Suprapubic skin (tissue), 4 donors: Measurements from ENCODE around the gene MME. TPM values are rescaled to one million over a fixed set of nuclear protein-coding genes. Genes with fewer than 3 reads are reported as not detected.

Source experiments
- DNase-seq, 2 donors: peaks; one replicate each; pipeline ENCODE4 v3.0.0-alpha.2; 2019; ENCODE audit warnings: low spot score in 2 of 2
- H3K27ac ChIP-seq: fragments of 200-600 bp; sonication (generic); one replicate; pipeline ENCODE4 v1.5.1; 2019
- H3K27me3 ChIP-seq: fragments of 200-600 bp; sonication (generic); one replicate; pipeline ENCODE4 v1.5.1; 2019
- H3K36me3 ChIP-seq: fragments of 200-600 bp; sonication (generic); one replicate; pipeline ENCODE4 v1.5.1; 2019
- H3K4me1 ChIP-seq: fragments of 200-600 bp; sonication (generic); one replicate; pipeline ENCODE4 v1.5.1; 2019
- H3K4me3 ChIP-seq: fragments of 200-600 bp; sonication (generic); one replicate; pipeline ENCODE4 v1.5.1; 2019; ENCODE audit warnings: mild to moderate bottlenecking
- H3K9me3 ChIP-seq: fragments of 200-600 bp; sonication (generic); one replicate; pipeline ENCODE4 v1.5.1; 2019
- EP300 ChIP-seq: sonication (generic); formaldehyde crosslinking; IDR thresholded peaks from one replicate; pipeline ENCODE4 v1.6.1; 2017; ENCODE audit warnings: antibody characterized with exemption
- POLR2A ChIP-seq, 2 donors: fragments of 450-650 bp; IDR thresholded peaks; one replicate each; pipeline ENCODE4 v1.6.1; 2017; ENCODE audit warnings: antibody characterized with exemption in 2 of 2, mild to moderate bottlenecking in 2 of 2, moderate library complexity in 2 of 2
- POLR2AphosphoS5 ChIP-seq, 3 donors: sonication (generic); formaldehyde crosslinking; IDR thresholded peaks; one replicate each; pipeline ENCODE4 v1.6.1; 2017; ENCODE audit warnings: antibody characterized with exemption in 3 of 3
- WGBS: methylation state at CpG from one replicate; pipeline ENCODE4 v1.1.5; 2018; 5-methylcytosine and 5-hydroxymethylcytosine counted together
- total RNA-seq, 4 donors: library from RNA; depleted of rRNA; stranded (reverse); fragments of >200 nt; gene quantifications; one replicate each; pipeline ENCODE4 v1.1.0, GENCODE V29; 2016
- TF ChIP-seq, protein P1 (sequence below), 2 donors: fragments of 200-600 bp in 1 of 2; fragments of 450-650 bp in 1 of 2; sonication (generic) in 1 of 2; IDR thresholded peaks; one replicate each; pipeline ENCODE4 v1.5.1; 2016 to 2019; ENCODE audit warnings: antibody characterized with exemption in 2 of 2, mild to moderate bottlenecking in 1 of 2, moderate library complexity in 1 of 2

The MME gene
- total RNA-seq, 4 donors from 2014 or later, result 1.9 to 8.2 (median 6.4) TPM

DNA sequence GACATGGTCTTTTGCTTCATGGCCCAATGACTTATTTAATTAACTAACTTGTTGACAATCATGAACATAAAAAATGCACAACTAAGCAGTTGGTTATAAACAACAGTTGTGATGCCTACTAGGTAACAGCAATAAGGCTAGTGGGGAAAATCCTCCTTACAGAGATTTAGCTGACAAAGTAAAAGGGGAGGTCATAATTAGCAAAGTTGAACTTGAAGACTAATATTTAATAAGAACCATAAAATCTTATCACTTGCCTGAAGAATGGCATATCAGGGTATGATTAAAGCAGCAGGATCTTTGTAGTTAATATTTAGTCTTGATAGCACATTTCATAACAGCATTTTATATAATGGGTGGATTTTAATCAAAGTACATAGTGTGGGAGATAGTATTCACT, 84.2 kb downstream of the MME start:
- H3K27ac ChIP-seq, result no peak overlapping the region
- H3K4me3 ChIP-seq, result no peak overlapping the region
- no peaks in the 10 kb centered on the region for H3K27me3 ChIP-seq
- no peak for DNase-seq
- H3K9me3 ChIP-seq, result no peaks in the 10 kb centered on the region
- TF ChIP-seq POLR2A (IDR thresholded peaks at IDR 0.05) (no peak), EP300 (no peak), POLR2AphosphoS5 (IDR thresholded peaks at IDR 0.05) (no peak)
- TF ChIP-seq, protein P1, sequence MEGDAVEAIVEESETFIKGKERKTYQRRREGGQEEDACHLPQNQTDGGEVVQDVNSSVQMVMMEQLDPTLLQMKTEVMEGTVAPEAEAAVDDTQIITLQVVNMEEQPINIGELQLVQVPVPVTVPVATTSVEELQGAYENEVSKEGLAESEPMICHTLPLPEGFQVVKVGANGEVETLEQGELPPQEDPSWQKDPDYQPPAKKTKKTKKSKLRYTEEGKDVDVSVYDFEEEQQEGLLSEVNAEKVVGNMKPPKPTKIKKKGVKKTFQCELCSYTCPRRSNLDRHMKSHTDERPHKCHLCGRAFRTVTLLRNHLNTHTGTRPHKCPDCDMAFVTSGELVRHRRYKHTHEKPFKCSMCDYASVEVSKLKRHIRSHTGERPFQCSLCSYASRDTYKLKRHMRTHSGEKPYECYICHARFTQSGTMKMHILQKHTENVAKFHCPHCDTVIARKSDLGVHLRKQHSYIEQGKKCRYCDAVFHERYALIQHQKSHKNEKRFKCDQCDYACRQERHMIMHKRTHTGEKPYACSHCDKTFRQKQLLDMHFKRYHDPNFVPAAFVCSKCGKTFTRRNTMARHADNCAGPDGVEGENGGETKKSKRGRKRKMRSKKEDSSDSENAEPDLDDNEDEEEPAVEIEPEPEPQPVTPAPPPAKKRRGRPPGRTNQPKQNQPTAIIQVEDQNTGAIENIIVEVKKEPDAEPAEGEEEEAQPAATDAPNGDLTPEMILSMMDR (IDR thresholded peaks at IDR 0.05), result no peak
- H3K4me1 ChIP-seq, result no peaks in the 10 kb centered on the region
- H3K36me3 ChIP-seq, result no peaks in the 10 kb centered on the region

DNA sequence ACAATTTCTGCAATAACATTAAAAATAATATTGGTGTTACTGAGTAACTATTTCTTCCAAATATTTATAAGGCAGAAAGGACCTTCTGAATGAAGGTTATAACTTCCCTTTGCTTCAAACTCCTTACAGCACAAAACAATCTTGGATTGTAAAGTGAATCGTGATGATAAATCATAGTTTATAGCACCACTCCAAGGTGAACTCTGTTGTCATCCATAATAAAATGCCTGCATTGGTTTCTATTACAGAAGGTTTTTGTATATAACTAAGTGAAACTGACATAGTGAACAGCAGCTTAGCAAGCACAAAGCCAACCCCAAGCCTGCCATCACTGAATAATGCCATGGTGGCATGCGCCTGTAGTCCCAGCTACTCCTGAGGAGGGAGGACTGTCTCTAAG, 86.3 kb downstream of the MME start:
- DNase-seq, result no peak
- no peaks in the 10 kb centered on the region for H3K36me3 ChIP-seq
- no peak for TF ChIP-seq POLR2AphosphoS5 (IDR thresholded peaks at IDR 0.05)
- TF ChIP-seq, protein P1 (IDR thresholded peaks at IDR 0.05), result no peak
- no peak for TF ChIP-seq POLR2A (IDR thresholded peaks at IDR 0.05)
- no peak for TF ChIP-seq EP300
- no peaks in the 10 kb centered on the region for H3K9me3 ChIP-seq
- WGBS, result 90% methylated on average over 2 of the region's 2 CpGs
- no peak overlapping the region for H3K4me3 ChIP-seq
- no peaks in the 10 kb centered on the region for H3K27me3 ChIP-seq
- no peak overlapping the region for H3K27ac ChIP-seq
- H3K4me1 ChIP-seq, result no peaks in the 10 kb centered on the region

DNA sequence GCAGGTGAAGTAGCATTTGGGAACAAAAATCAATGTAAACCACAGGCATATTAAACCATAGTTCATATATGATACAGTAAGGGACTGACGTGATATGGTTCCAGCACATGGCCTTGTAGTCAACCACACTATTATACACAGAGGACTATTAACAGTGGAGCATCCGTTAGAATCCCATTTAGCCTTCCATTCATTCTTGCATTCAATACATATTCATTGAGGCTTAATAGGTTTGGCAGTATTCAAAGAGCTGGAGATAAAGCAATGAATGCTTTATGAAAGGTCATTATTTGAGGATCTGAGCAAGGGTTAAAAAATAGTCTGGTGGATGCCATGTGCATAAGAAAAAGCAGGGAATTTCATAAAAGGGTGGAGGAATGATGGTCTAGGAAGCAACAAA, 89.1 kb downstream of the MME start:
- no peak for DNase-seq
- H3K27ac ChIP-seq, result no peak overlapping the region
- no peak for TF ChIP-seq POLR2A (IDR thresholded peaks at IDR 0.05)
- TF ChIP-seq EP300, result no peak
- TF ChIP-seq, protein P1 (IDR thresholded peaks at IDR 0.05), result no peak
- no peak for TF ChIP-seq POLR2AphosphoS5 (IDR thresholded peaks at IDR 0.05)
- no peaks in the 10 kb centered on the region for H3K4me1 ChIP-seq
- no peaks in the 10 kb centered on the region for H3K9me3 ChIP-seq
- H3K36me3 ChIP-seq, result no peaks in the 10 kb centered on the region
- 91% methylated on average over 2 of the region's 2 CpGs for WGBS
- no peaks in the 10 kb centered on the region for H3K27me3 ChIP-seq
- no peak overlapping the region for H3K4me3 ChIP-seq

DNA sequence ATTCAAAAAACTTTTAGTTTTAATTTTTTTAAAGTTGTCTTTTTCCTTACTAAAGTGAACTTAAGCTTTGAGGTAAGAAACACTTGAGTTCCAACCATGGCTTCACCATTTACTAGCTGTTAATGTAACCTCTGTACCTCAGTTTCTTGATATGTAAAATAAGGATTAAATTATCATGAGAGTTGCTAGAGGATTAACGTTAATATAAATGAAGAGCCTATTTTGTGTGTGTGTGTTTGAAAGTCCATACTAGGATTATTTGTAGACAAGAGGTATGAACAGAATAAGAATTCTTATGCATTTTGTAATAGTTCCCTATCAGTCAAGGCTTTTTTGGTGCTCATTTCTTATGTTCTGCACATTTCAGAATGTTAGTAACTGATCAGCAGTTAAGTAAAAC, 93.7 kb downstream of the MME start:
- no peaks in the 10 kb centered on the region for H3K27me3 ChIP-seq
- TF ChIP-seq, protein P1 (IDR thresholded peaks at IDR 0.05), result no peak
- TF ChIP-seq POLR2A (IDR thresholded peaks at IDR 0.05), result no peak
- H3K4me1 ChIP-seq, result no peaks in the 10 kb centered on the region
- no peak overlapping the region for H3K4me3 ChIP-seq
- no peak for DNase-seq
- WGBS, result 86% methylated on average over 1 of the region's 1 CpG
- H3K27ac ChIP-seq, result no peak overlapping the region
- no peaks in the 10 kb centered on the region for H3K9me3 ChIP-seq
- H3K36me3 ChIP-seq, result no peaks in the 10 kb centered on the region

DNA sequence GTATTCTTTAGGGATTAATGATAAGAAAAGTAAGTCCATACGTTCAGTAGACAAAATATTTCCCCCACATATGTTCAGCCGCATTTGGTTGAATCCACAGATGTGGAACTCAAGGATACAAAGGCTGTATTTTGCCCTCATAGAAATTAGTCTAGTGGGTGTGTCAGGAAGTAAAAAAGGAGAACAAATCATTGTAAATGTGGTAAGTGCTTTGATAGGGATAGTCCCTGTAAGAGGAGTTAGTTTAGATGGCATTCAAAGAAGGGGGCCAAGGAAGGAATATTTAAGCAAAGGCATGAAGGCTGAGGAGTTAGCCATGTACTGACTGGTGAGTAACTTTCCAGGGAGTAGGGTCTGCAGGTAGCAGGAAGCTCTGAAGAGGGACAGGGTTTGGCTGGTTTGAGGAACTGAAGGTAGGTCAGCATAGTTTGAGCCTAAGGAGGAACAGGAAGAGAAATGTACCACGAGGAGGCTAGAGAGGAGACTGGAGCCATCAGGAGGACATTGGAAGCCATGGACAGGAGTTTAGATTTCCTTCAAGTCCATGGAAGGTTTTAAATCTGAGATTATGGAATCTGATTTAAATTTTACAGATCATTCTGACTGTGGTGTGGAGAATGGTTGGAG, 98.8 kb downstream of the MME start:
- Histone ChIP-seq H3K9me3 (no peaks in the 10 kb centered on the region), H3K36me3 (no peaks in the 10 kb centered on the region), H3K27me3 (no peaks in the 10 kb centered on the region), H3K4me3 (no peak overlapping the region), H3K4me1 (no peaks in the 10 kb centered on the region), H3K27ac (no peak overlapping the region)
- TF ChIP-seq EP300 (no peak), POLR2AphosphoS5 (IDR thresholded peaks at IDR 0.05) (no peak), POLR2A (IDR thresholded peaks at IDR 0.05) (no peak)
- TF ChIP-seq, protein P1 (IDR thresholded peaks at IDR 0.05), result no peak
- no peak for DNase-seq
- 83% methylated on average over 3 of the region's 3 CpGs for WGBS
